Peyer's patch (tissue), 4 donors: ENCODE data around the gene ERO1A.

Source experiments
- CTCF ChIP-seq, 6 experiments: fragments of 450-650 bp in 4 of 6; fragments of 200-600 bp in 2 of 6; sonication (generic) in 1 of 6; IDR thresholded peaks; one replicate each; pipeline ENCODE4 v1.5.1; 2017 to 2019; ENCODE audit warnings: antibody characterized with exemption in 6 of 6, mild to moderate bottlenecking in 3 of 6, moderate library complexity in 1 of 6
- POLR2A ChIP-seq, 2 donors: fragments of 450-650 bp; IDR thresholded peaks; one replicate each; pipeline ENCODE4 v1.5.1; 2017; ENCODE audit warnings: antibody characterized with exemption in 2 of 2, mild to moderate bottlenecking in 2 of 2, moderate library complexity in 2 of 2

GRCh38 chr14:52706286-52706685 lies 10.9 kb upstream of the ERO1A start:
- TF ChIP-seq CTCF (IDR thresholded peaks at IDR 0.05) (no peak), POLR2A (IDR thresholded peaks at IDR 0.05) (no peak)
